Caco-2 (cell line): ENCODE measurements around the gene PFDN4. TPM values are rescaled to one million over a fixed set of nuclear protein-coding genes. Genes with fewer than 3 reads are reported as not detected.
A peak's percentile ranks its signal among the peaks of the same experiment; 100 is the strongest.

Experiments
- BruUV-seq: library from RNA; stranded (reverse); fragments of 400-500 nt; replicated peaks from 2 replicates; lab custom pipeline; 2021; lab: Mats Ljungman, UMichigan
- CTCF ChIA-PET: fragments of 300-600 bp; sonication (Branson Sonifier 250); formaldehyde crosslinking; loops from one replicate; lab custom pipeline; 2022; ENCODE audit warnings: antibody characterized with exemption; lab: Charles Lee
- POLR2A ChIA-PET: fragments of 300-600 bp; sonication (Branson Sonifier 250); formaldehyde crosslinking; loops from one replicate; lab custom pipeline; 2022; ENCODE audit warnings: antibody characterized with exemption; lab: Charles Lee
- DNase-seq, 2 experiments: peaks; one replicate each; pipeline versions ENCODE4 v3.0.0 to v3.0.0-alpha.2; 2020 to 2022
- H3K27me3 ChIP-seq: replicated peaks from 2 replicates; pipeline ENCODE4 v1.6.0; 2011; ENCODE audit warnings: low read length; ENCODE audit not compliant: control insufficient read depth, insufficient read depth
- H3K36me3 ChIP-seq: 2 replicates; pipeline ENCODE4 v1.5.1; 2011; ENCODE audit warnings: low read length; ENCODE audit not compliant: control insufficient read depth, insufficient read depth
- H3K4me1 ChIP-seq: fragments of 250-450 bp; sonication (Bioruptor Pico); 2 replicates; pipeline ENCODE4 v1.5.1; 2020; ENCODE audit warnings: mild to moderate bottlenecking
- H3K4me3 ChIP-seq: 2 replicates; pipeline ENCODE4 v1.5.1; 2011; ENCODE audit warnings: low read depth, mild to moderate bottlenecking, control low read depth, low read length
- H3K9me3 ChIP-seq: fragments of 250-450 bp; sonication (Bioruptor Pico); 2 replicates; pipeline ENCODE4 v1.5.1; 2020; ENCODE audit warnings: mild to moderate bottlenecking, moderate library complexity
- H3K27ac Mint-ChIP-seq: one replicate; pipeline ENCODE4 v1.8.0; 2022; ENCODE audit warnings: mixed read lengths; ENCODE audit not compliant: unreplicated experiment
- H3K27me3 Mint-ChIP-seq: one replicate; pipeline ENCODE4 v1.8.0; 2022; ENCODE audit warnings: mixed read lengths; ENCODE audit not compliant: insufficient read depth, unreplicated experiment
- H3K36me3 Mint-ChIP-seq: one replicate; pipeline ENCODE4 v1.8.0; 2022; ENCODE audit warnings: mild to moderate bottlenecking, mixed read lengths; ENCODE audit not compliant: insufficient read depth, unreplicated experiment
- H3K4me1 Mint-ChIP-seq: one replicate; pipeline ENCODE4 v1.8.0; 2022; ENCODE audit warnings: low read depth, mixed read lengths; ENCODE audit not compliant: unreplicated experiment
- H3K4me3 Mint-ChIP-seq: one replicate; pipeline ENCODE4 v1.8.0; 2022; ENCODE audit warnings: mild to moderate bottlenecking, moderate library complexity, mixed read lengths; ENCODE audit not compliant: unreplicated experiment
- H3K9me3 Mint-ChIP-seq: one replicate; pipeline ENCODE4 v1.8.0; 2022; ENCODE audit warnings: mixed read lengths; ENCODE audit not compliant: unreplicated experiment
- CTCF ChIP-seq, 2 experiments: fragments of 200-600 bp in 1 of 2; IDR thresholded peaks; 1 replicate in 1 of 2; 2 replicates in 1 of 2; pipeline versions ENCODE4 v1.5.1 to v1.8.0; 2011 to 2022; ENCODE audit warnings: antibody characterized with exemption in 1 of 2, control low read depth in 1 of 2, inconsistent platforms in 1 of 2, low read depth in 1 of 2, low read length in 1 of 2, mild to moderate bottlenecking in 1 of 2, moderate library complexity in 1 of 2; ENCODE audit not compliant: insufficient read depth in 1 of 2, severe bottlenecking in 1 of 2, unreplicated experiment in 1 of 2
- intact Hi-C: fragments of 100-400 bp; cut with micrococcal nuclease; formaldehyde crosslinking; loops from one replicate; pipeline ENCODE4 v1.10.0; 2022; ENCODE audit not compliant: unreplicated experiment
- total RNA-seq: library from RNA; stranded (reverse); gene quantifications from 2 replicates; pipeline ENCODE4 v1.2.3, GENCODE V29; 2022

The PFDN4 gene
- total RNA-seq, 1 experiment from 2014 or later = 86.7 TPM

- peaks cover 15% of the 10 kb centered on the region for H3K27me3 ChIP-seq
- peaks cover 19% of the 10 kb centered on the region for H3K4me1 ChIP-seq
- Mint-ChIP-seq H3K4me3 (no peak overlapping the region), H3K9me3 (no peaks in the 10 kb centered on the region), H3K27ac (no peak overlapping the region), H3K36me3 (no peaks in the 10 kb centered on the region), H3K27me3 (peaks cover 65% of the 10 kb centered on the region), H3K4me1 (peaks cover 9% of the 10 kb centered on the region)
- intact Hi-C loops = no loop called here
- DNase-seq = no peak
- no peak for TF ChIP-seq CTCF (IDR thresholded peaks at IDR 0.05; ENCODE audit: insufficient read depth in 1 of 2, low read depth in 1 of 2, low read length in 1 of 2, severe bottlenecking in 1 of 2, unreplicated experiment in 1 of 2)
- H3K9me3 ChIP-seq = no peaks in the 10 kb centered on the region
- no peaks in the 10 kb centered on the region for H3K36me3 ChIP-seq
- CTCF ChIA-PET = no interaction called here
- BruUV-seq = no TSS peak
- POLR2A ChIA-PET = no interaction called here
- no peak overlapping the region for H3K4me3 ChIP-seq
These were observed 36.9 kb upstream of the PFDN4 start for GRCh38 chr20:54170963-54171362.

- Mint-ChIP-seq H3K4me3 (peak overlapping the region; percentile 70), H3K9me3 (no peaks in the 10 kb centered on the region), H3K36me3 (no peaks in the 10 kb centered on the region), H3K27ac (no peak overlapping the region), H3K4me1 (peaks cover 9% of the 10 kb centered on the region), H3K27me3 (peaks cover 67% of the 10 kb centered on the region)
- H3K36me3 ChIP-seq = no peaks in the 10 kb centered on the region
- DNase-seq = no peak
- H3K4me3 ChIP-seq = no peak overlapping the region
- no peaks in the 10 kb centered on the region for H3K9me3 ChIP-seq
- TF ChIP-seq CTCF (IDR thresholded peaks at IDR 0.05; ENCODE audit: insufficient read depth in 1 of 2, low read depth in 1 of 2, low read length in 1 of 2, severe bottlenecking in 1 of 2, unreplicated experiment in 1 of 2) = no peak
- H3K27me3 ChIP-seq = peaks cover 15% of the 10 kb centered on the region
- intact Hi-C loops = no loop called here
- peaks cover 19% of the 10 kb centered on the region for H3K4me1 ChIP-seq
- CTCF ChIA-PET = no interaction called here
- no TSS peak for BruUV-seq
- POLR2A ChIA-PET = interaction anchor here (0.5 kb wide), 1 partner anchor 62 kb away, joined by 3 read pairs; no protein-coding TSS in a partner anchor
These were observed 35.4 kb upstream of the PFDN4 start for GRCh38 chr20:54172532-54172855.

DNA sequence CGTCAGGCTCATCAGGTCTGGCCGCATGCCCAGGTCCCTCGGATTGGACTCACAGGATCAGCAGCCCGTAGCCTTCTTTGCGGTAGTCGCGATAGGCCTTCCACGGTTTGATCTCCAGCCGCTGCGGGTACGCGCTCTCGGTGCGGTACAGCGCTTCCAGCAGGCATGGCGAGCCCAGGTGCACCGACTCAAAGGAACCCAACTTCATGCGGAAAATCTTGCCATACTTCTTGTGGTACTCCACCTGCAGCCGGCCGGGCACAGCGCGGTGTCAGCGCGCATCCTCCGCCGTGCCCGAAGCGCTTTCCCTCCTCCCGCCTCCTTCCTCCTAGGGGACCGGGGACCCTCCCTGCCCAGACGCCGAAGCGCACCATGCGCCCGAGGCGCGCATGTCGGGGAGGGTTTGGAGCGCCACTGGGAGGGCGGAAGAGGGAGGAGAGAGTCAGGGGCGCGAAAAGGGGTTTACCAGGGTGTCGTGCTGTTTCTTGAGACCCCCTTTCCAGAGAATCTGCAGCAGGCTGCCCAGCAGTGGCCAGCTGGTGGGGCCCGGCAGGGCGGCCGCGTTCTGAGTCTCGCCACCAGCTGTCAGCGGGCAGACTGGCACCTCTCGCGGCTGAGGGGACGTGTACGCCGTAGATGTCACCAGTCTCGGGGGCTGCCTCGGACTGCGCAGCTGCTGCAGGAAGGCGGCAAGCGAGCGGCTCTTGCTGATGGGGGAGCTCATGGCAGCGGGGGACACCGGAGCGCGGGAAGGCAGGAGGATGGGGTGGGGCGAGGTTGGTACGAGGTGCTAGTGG, 34.8 kb upstream of the PFDN4 start:
- Histone ChIP-seq H3K27me3 (peaks cover 15% of the 10 kb centered on the region), H3K9me3 (no peaks in the 10 kb centered on the region), H3K36me3 (no peaks in the 10 kb centered on the region), H3K4me1 (peaks cover 19% of the 10 kb centered on the region), H3K4me3 (no peak overlapping the region)
- ChIA-PET POLR2A (no interaction called here), CTCF (no interaction called here)
- no peak for DNase-seq
- peaks cover 9% of the 10 kb centered on the region for H3K4me1 Mint-ChIP-seq
- H3K27ac Mint-ChIP-seq = no peak overlapping the region
- peaks cover 65% of the 10 kb centered on the region for H3K27me3 Mint-ChIP-seq
- peak overlapping the region; percentile 70 for H3K4me3 Mint-ChIP-seq
- no peaks in the 10 kb centered on the region for H3K9me3 Mint-ChIP-seq
- TF ChIP-seq CTCF (IDR thresholded peaks at IDR 0.05; ENCODE audit: insufficient read depth in 1 of 2, low read depth in 1 of 2, low read length in 1 of 2, severe bottlenecking in 1 of 2, unreplicated experiment in 1 of 2) = no peak
- intact Hi-C loops = no loop called here
- no TSS peak for BruUV-seq
- no peaks in the 10 kb centered on the region for H3K36me3 Mint-ChIP-seq
